Stomach (tissue), 4 donors: Measurements from ENCODE around the gene VSIG10L2.

Source experiments
- CTCF ChIP-seq, 7 experiments: fragments of 450-650 bp in 4 of 7; fragments of 200-600 bp in 3 of 7; sonication (generic) in 3 of 7; IDR thresholded peaks; one replicate each; pipeline ENCODE4 v1.5.1; 2016 to 2019; ENCODE audit warnings: antibody characterized with exemption in 7 of 7, control low read depth in 2 of 7, mild to moderate bottlenecking in 1 of 7
- EP300 ChIP-seq: sonication (generic); formaldehyde crosslinking; IDR thresholded peaks from one replicate; pipeline ENCODE4 v1.6.1; 2017; ENCODE audit warnings: antibody characterized with exemption
- POLR2A ChIP-seq, 4 donors: fragments of 450-650 bp; IDR thresholded peaks; one replicate each; pipeline ENCODE4 v1.6.1; 2016; ENCODE audit warnings: antibody characterized with exemption in 4 of 4, control low read depth in 2 of 4, mild to moderate bottlenecking in 1 of 4, moderate library complexity in 1 of 4
- POLR2AphosphoS5 ChIP-seq, 3 donors: sonication (generic); formaldehyde crosslinking; IDR thresholded peaks; one replicate each; pipeline ENCODE4 v1.6.1; 2016; ENCODE audit warnings: antibody characterized with exemption in 3 of 3

DNA sequence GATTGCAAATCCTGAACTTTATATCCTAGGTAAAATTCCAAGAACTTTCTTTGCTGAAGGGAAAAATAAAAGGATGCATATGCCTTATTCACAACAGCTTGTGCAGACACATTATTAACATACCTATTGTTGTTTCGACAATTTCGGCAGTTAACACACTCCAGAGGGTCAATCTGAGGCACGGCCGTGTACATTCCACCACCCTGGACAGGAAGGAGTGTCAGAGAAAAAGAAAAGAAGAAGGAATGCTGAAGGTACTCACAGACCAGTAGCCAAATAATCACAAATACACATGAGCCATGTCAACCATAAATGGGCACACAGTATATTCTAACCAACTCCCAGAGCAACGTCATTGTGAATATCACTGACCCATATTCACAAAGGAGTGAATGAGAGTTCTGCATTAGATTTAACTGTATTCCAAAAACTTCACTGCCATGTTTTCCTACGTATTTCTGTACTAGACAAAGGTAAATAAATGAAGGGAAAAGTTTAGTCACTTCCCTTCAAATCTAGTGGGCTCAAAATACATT is 32.4 kb downstream of the VSIG10L2 start:
- no peak for TF ChIP-seq CTCF (IDR thresholded peaks at IDR 0.05)
- TF ChIP-seq POLR2A (IDR thresholded peaks at IDR 0.05): no peak
- no peak for TF ChIP-seq EP300
- TF ChIP-seq POLR2AphosphoS5 (IDR thresholded peaks at IDR 0.05): no peak
